NT2/D1 (cell line): ENCODE measurements around the gene SLC38A5.

Experiments
- SUZ12 ChIP-seq: IDR thresholded peaks from 2 replicates; pipeline ENCODE4 v1.6.1; 2011; ENCODE audit not compliant: insufficient read length, insufficient read depth; ENCODE audit errors: extremely low read depth
- YY1 ChIP-seq: IDR thresholded peaks from 2 replicates; pipeline ENCODE4 v1.6.1; 2011; ENCODE audit not compliant: insufficient read length, insufficient read depth

- TF ChIP-seq YY1 (no peak), SUZ12 (no peak)
These were observed 4.6 kb downstream of the SLC38A5 start for GRCh38 chrX:48465336-48465933.
